Aorta (tissue), 5 donors: ENCODE data around the gene CDK2. TPM values are rescaled to one million over a fixed set of nuclear protein-coding genes. Genes with fewer than 3 reads are reported as not detected.
A peak's percentile ranks its signal among the peaks of the same experiment; 100 is the strongest.

Experiments used
- ATAC-seq: fragments of 200-7000 bp; cut with Tn5 transposase; one replicate; pipeline ENCODE4 v1.9.1; 2022; ENCODE audit warnings: moderate library complexity; ENCODE audit not compliant: low FRiP score
- DNase-seq, 2 donors: peaks; one replicate each; pipeline ENCODE4 v3.0.0-alpha.2; 2020
- H3K27ac ChIP-seq, 2 donors: one replicate each; pipeline ENCODE4 v1.5.1; 2013; ENCODE audit warnings: low read length in 2 of 2, mild to moderate bottlenecking in 2 of 2, moderate library complexity in 2 of 2, control low read depth in 1 of 2, inconsistent platforms in 1 of 2, low read depth in 1 of 2
- H3K27me3 ChIP-seq, 2 donors: one replicate each; pipeline ENCODE4 v1.6.1; 2013; ENCODE audit warnings: control low read depth in 1 of 2, low read length in 1 of 2, mild to moderate bottlenecking in 1 of 2, moderate library complexity in 1 of 2; ENCODE audit not compliant: insufficient read depth in 2 of 2, control insufficient read depth in 1 of 2
- H3K36me3 ChIP-seq, 2 donors: one replicate each; pipeline ENCODE4 v1.6.1; 2013; ENCODE audit warnings: control low read depth in 1 of 2, low read length in 1 of 2, mild to moderate bottlenecking in 1 of 2; ENCODE audit not compliant: insufficient read depth in 2 of 2, control insufficient read depth in 1 of 2
- H3K4me1 ChIP-seq, 2 donors: one replicate each; pipeline ENCODE4 v1.6.1; 2013; ENCODE audit warnings: low read length in 2 of 2, control low read depth in 1 of 2, mild to moderate bottlenecking in 1 of 2, moderate library complexity in 1 of 2; ENCODE audit not compliant: insufficient read depth in 2 of 2, control insufficient read depth in 1 of 2
- H3K4me3 ChIP-seq, 2 donors: one replicate each; pipeline ENCODE4 v1.5.1; 2013; ENCODE audit warnings: low read length in 2 of 2, control low read depth in 1 of 2, mild to moderate bottlenecking in 1 of 2
- H3K9me3 ChIP-seq: one replicate; pipeline ENCODE4 v1.6.1; 2013; ENCODE audit warnings: mild to moderate bottlenecking, low read length; ENCODE audit not compliant: control insufficient read depth
- WGBS, 2 donors: extraction: QIAGEN DNeasy Blood & Tissue Kit; methylation state at CpG; one replicate each; pipeline ENCODE4 v1.1.7; 2013; 5-methylcytosine and 5-hydroxymethylcytosine counted together
- intact Hi-C, 2 donors: fragments of 100-400 bp; cut with DNase I; formaldehyde crosslinking; loops; one replicate each; pipeline versions ENCODE4 v1.14.2 to v1.15.0; 2022
- polyA plus RNA-seq, 2 donors: library from polyadenylated mRNA; stranded (reverse); fragments of 200-250 nt; gene quantifications; one replicate each; pipeline ENCODE4 v1.2.3, GENCODE V29; 2013
- total RNA-seq, 2 donors: library from RNA; stranded (reverse); fragmentation: NEBNext Ultra II Directional; extraction: Animal tissue kit (Norgen Biotek cat#: 25700); gene quantifications; one replicate each; pipeline ENCODE4 v1.2.1, GENCODE V29; 2021
- donor health status: healthy with polysubstance abuse.
- donor health status: Bipolar disorder and iron deficiency.
- donor health status: DM: no; HTN: no; CAD: no.
- donor health status: DM: no; HTN: no; CAD: no.
- donor health status: DM: yes; HTN: yes; CAD: no.

Gene CDK2
- total and polyA plus RNA-seq, 4 donors = 27.9 to 36.5 (median 32.6) TPM

- intact Hi-C loops = loop anchor here in 1 of 2 donors (10.0 kb wide), 1 partner anchor 292 kb away; no protein-coding TSS in a partner anchor
- Histone ChIP-seq H3K27me3 (no peaks in the 10 kb centered on the region), H3K36me3 (peaks cover 6% of the 10 kb centered on the region in 2 donors), H3K9me3 (no peaks in the 10 kb centered on the region), H3K4me3 (no peak overlapping the region), H3K4me1 (no peaks in the 10 kb centered on the region), H3K27ac (no peak overlapping the region)
- WGBS, 2 donors = 78 to 79% methylated on average over 6 of the region's 6 CpGs
- ATAC-seq = no peak
- DNase-seq = no peak
These were observed 20.1 kb upstream of the CDK2 start for GRCh38 chr12:55946553-55946952.

- intact Hi-C loops = no loop called here
- no peak for DNase-seq
- H3K4me1 ChIP-seq = no peaks in the 10 kb centered on the region
- H3K36me3 ChIP-seq = peaks cover 0 to 7% of the 10 kb centered on the region in 2 donors
- H3K4me3 ChIP-seq = no peak overlapping the region
- 65 to 68% methylated on average over 4 of the region's 4 CpGs for WGBS, 2 donors
- no peak overlapping the region for H3K27ac ChIP-seq
- no peaks in the 10 kb centered on the region for H3K9me3 ChIP-seq
- no peaks in the 10 kb centered on the region for H3K27me3 ChIP-seq
- ATAC-seq = peak; percentile 5
These were observed 11.3 kb upstream of the CDK2 start for GRCh38 chr12:55955344-55955743.

DNA sequence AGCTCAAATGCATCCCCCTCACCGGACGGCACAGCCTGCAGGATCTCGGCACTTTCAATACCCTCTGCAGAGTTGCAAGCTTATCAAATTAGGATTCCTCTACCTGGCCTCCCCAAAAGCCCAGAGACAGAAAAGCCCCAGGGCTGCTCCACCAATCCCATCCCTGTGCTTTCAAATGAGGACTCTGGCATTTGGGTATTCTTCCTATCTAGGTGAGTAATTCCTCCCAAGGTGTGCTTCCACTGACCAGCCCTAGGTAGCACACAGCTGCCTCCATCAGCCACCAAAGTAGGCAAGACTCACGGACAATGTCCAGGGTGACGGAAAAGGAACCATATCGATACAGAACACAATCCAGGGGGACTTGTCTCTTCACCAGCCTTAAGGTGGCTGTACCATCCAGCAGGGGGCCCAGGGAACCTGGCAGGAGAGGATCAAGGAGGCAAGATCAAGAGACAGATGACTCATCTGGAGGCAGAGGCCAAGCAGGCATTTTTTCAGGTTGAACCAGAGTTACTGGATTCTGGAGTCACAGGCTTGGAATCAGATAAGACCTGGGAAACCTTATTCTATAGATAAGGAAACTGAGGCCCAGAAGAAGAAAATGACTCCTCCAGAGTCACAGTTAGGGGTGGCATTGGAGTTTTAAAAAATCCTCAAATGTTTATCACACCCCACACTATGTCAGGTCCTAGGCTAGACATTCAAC lies 10.7 kb upstream of the CDK2 start:
- intact Hi-C loops = no loop called here
- Histone ChIP-seq H3K36me3 (peaks cover 0 to 7% of the 10 kb centered on the region in 2 donors), H3K9me3 (no peaks in the 10 kb centered on the region), H3K27me3 (no peaks in the 10 kb centered on the region), H3K4me3 (no peak overlapping the region), H3K4me1 (no peaks in the 10 kb centered on the region), H3K27ac (no peak overlapping the region)
- 70 to 90% methylated on average over 6 of the region's 6 CpGs for WGBS, 2 donors
- no peak for ATAC-seq
- DNase-seq = no peak

DNA sequence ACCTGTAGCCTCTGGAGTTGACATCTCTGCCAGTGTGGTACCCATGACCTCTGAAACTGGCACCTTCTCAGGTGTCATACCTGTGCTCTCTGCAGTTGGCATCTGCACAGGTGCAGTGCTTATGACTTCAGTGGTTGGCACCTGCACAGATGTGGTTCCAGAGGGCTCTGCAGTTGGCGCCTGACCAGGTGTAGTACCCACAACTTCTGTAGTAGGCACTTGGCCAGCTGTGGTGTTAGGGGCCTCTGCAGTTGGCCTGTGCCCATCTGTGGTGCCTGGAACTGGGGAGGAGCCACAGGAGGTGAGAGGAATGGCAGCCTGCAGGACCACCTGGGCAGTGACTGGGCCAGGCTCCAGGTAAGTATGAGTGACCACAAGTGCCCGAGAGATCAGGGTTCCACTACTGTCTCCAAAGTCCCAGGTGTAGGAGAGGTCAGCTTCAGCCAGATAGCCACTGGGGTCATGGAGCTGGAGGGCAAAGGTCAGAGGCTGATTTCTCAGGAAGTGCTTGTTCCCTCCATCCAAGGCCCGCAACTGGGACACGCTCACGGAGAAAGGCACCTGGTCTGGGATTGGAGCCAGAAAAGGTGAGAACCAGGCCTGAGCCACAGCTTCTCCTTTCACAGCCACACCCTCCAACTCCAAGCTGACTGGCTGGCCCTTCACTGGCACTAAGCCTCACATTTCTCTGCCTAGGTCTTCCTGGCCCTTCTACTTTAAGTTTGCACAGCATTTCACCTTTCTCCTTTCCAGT lies 9.3 kb upstream of the CDK2 start:
- ATAC-seq = no peak
- Histone ChIP-seq H3K4me1 (no peaks in the 10 kb centered on the region), H3K4me3 (no peak overlapping the region), H3K9me3 (no peaks in the 10 kb centered on the region), H3K27me3 (no peaks in the 10 kb centered on the region), H3K27ac (no peak overlapping the region), H3K36me3 (no peaks in the 10 kb centered on the region)
- intact Hi-C loops = no loop called here
- 81 to 86% methylated on average over 5 of the region's 5 CpGs for WGBS, 2 donors
- no peak for DNase-seq

- H3K4me3 ChIP-seq = no peak overlapping the region
- ATAC-seq = no peak
- H3K27ac ChIP-seq = no peak overlapping the region
- H3K36me3 ChIP-seq = no peaks in the 10 kb centered on the region
- no peaks in the 10 kb centered on the region for H3K9me3 ChIP-seq
- H3K4me1 ChIP-seq = no peaks in the 10 kb centered on the region
- intact Hi-C loops = loop anchor here in 1 of 2 donors (10.0 kb wide), 1 partner anchor 229 kb away; no protein-coding TSS in a partner anchor
- WGBS, 2 donors = 87 to 89% methylated on average over 2 of the region's 2 CpGs
- no peak for DNase-seq
- H3K27me3 ChIP-seq = no peaks in the 10 kb centered on the region
These were observed 2.9 kb upstream of the CDK2 start for GRCh38 chr12:55963760-55964159.

DNA sequence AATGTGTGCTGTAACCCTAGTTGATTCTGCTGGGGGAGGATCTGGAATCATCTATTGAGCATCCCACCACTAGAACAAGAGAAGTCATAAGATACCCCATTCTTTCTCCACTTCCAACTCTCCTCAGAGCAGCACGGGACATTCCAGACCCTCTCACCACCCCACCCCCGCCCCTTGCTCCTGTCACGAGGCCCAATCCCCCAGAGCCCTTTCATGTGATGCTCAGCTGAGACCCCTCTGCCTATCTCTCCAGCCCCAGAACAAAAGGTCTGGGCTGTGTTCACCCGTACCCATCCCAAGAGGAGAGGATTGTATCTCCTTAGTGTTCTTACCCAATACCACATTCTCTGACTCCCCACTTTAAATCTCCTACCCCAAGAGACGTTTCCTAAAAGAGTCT lies 1.4 kb upstream of the CDK2 start:
- Histone ChIP-seq H3K36me3 (no peaks in the 10 kb centered on the region), H3K4me3 (no peak overlapping the region), H3K27ac (no peak overlapping the region), H3K4me1 (no peaks in the 10 kb centered on the region), H3K27me3 (no peaks in the 10 kb centered on the region), H3K9me3 (no peaks in the 10 kb centered on the region)
- DNase-seq (no peak), ATAC-seq (no peak)
- intact Hi-C loops = loop anchor here in 1 of 2 donors (10.0 kb wide), 1 partner anchor 230 kb away; no protein-coding TSS in a partner anchor
- WGBS, 2 donors = 67 to 70% methylated on average over 5 of the region's 5 CpGs

DNA sequence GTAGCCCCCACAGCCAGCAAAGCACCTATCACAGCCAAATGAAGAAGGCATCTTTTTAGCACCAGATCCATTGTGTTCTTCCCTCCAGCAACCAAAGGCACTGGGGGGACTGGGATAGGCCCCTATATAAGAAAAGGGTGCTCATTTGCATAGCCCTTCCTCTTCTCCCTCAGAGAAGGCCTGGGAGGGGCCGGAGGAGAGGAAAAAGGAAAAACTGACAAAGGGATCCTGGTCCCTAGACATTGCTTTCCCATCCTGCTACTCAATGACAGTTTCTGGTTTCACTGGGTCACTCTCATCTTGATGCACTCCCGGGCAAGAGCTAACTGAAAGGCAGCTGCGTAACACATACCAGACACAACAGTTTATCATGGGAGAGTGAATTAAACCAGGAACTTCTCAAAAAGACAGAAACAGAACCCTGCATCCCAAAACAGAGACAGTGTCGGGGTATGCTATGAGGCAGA lies 656 bp upstream of the CDK2 start, which contains the start of gene PMEL:
Gene PMEL (minus strand): TSS at position 102 of the 467 bp plus-strand sequence. CDS start 31 bp downstream, at position 71.
- intact Hi-C loops = loop anchor here in 1 of 2 donors (10.0 kb wide), 1 partner anchor 231 kb away; no protein-coding TSS in a partner anchor
- ATAC-seq (peak; percentile 27), DNase-seq (no peak)
- H3K9me3 ChIP-seq = no peaks in the 10 kb centered on the region
- no peaks in the 10 kb centered on the region for H3K36me3 ChIP-seq
- 1 to 8% methylated on average over 4 of the region's 4 CpGs for WGBS, 2 donors
- no peaks in the 10 kb centered on the region for H3K27me3 ChIP-seq
- H3K4me3 ChIP-seq = peak within 1 kb of the TSS; percentile 66 to 72
- H3K27ac ChIP-seq = peak within 1 kb of the TSS in 1 of 2 donors; percentile 32
- H3K4me1 ChIP-seq = no peaks in the 10 kb centered on the region

GRCh38 chr12:55969356-55969755 lies 2.7 kb downstream of the CDK2 start:
- no peak overlapping the region for H3K4me3 ChIP-seq
- H3K4me1 ChIP-seq = no peaks in the 10 kb centered on the region
- no peak for DNase-seq
- 76 to 81% methylated on average over 4 of the region's 4 CpGs for WGBS, 2 donors
- H3K27ac ChIP-seq = no peak overlapping the region
- intact Hi-C loops = loop anchor here in 1 of 2 donors (10.0 kb wide), 1 partner anchor 235 kb away; no protein-coding TSS in a partner anchor
- H3K9me3 ChIP-seq = no peaks in the 10 kb centered on the region
- H3K36me3 ChIP-seq = no peaks in the 10 kb centered on the region
- H3K27me3 ChIP-seq = no peaks in the 10 kb centered on the region
- ATAC-seq = no peak
